Effector memory CD4-positive, alpha-beta T cell (primary cell): ENCODE results near the gene APOBEC3H.

Source experiments
- DNase-seq, 3 donors: peaks; one replicate each; pipeline ENCODE4 v3.0.0-alpha.2; 2020
- H3K27ac ChIP-seq: 2 replicates; pipeline ENCODE4 v1.7.0; 2013; ENCODE audit warnings: mild to moderate bottlenecking, low read length, moderate library complexity; ENCODE audit not compliant: insufficient read depth, poor library complexity, severe bottlenecking
- H3K27me3 ChIP-seq: replicated peaks from 2 replicates; pipeline ENCODE4 v1.7.0; 2013; ENCODE audit warnings: mild to moderate bottlenecking, low read length; ENCODE audit not compliant: insufficient read depth, control insufficient read depth, poor library complexity, severe bottlenecking
- H3K36me3 ChIP-seq: 2 replicates; pipeline ENCODE4 v1.7.0; 2013; ENCODE audit warnings: mild to moderate bottlenecking, low read length, moderate library complexity; ENCODE audit not compliant: control insufficient read depth, insufficient read depth
- H3K4me1 ChIP-seq: 2 replicates; pipeline ENCODE4 v1.7.0; 2013; ENCODE audit warnings: low read length, mild to moderate bottlenecking; ENCODE audit not compliant: control insufficient read depth, insufficient read depth, poor library complexity, severe bottlenecking
- H3K4me3 ChIP-seq: 2 replicates; pipeline ENCODE4 v1.7.0; 2013; ENCODE audit warnings: low read length, low read depth, mild to moderate bottlenecking; ENCODE audit not compliant: insufficient read depth, poor library complexity, severe bottlenecking
- H3K9me3 ChIP-seq: 2 replicates; pipeline ENCODE4 v1.7.0; 2013; ENCODE audit warnings: mild to moderate bottlenecking, low read length, moderate library complexity; ENCODE audit not compliant: control insufficient read depth

Gene APOBEC3H

DNA sequence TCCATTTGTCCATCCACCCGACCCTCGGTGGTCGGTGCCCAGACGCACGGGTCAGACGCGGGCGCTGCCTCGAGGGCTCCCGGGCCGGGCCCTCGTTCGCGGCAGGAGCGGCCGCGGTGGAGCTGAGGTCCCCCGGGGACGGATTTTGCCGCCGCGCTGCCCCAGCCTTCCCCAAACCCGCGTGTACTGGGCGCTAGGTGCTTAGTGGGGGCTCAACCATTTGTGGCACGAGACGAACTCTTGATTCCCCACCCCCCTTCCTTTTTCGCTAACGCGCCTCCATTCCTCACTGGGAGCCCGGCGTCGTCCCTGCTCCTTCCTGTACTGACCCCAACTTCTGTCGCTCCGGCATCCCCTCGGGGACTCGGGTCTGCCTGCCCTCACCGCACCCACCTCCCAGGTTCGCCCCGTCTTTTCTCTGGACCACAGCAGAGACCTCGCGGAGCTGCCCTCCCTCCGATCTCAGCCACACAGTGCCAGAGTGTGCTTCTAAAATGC, 56.2 kb downstream of the APOBEC3H start:
- no peak for DNase-seq
- H3K36me3 ChIP-seq: peaks cover 6% of the 10 kb centered on the region
- peak overlapping the region; percentile 70 for H3K4me3 ChIP-seq
- H3K27me3 ChIP-seq: no peaks in the 10 kb centered on the region
- H3K4me1 ChIP-seq: peaks cover 39% of the 10 kb centered on the region
- H3K27ac ChIP-seq: peak overlapping the region; percentile 71
- H3K9me3 ChIP-seq: no peaks in the 10 kb centered on the region
